Thyroid gland (tissue), 4 donors: ENCODE data around the gene DMWD.

ENCODE experiments used
- CTCF ChIP-seq, 6 experiments: fragments of 200-600 bp in 3 of 6; fragments of 450-650 bp in 3 of 6; sonication (generic) in 3 of 6; IDR thresholded peaks; one replicate each; pipeline ENCODE4 v1.5.1; 2016 to 2019; ENCODE audit warnings: antibody characterized with exemption in 6 of 6, mild to moderate bottlenecking in 2 of 6, inconsistent platforms in 1 of 6, moderate library complexity in 1 of 6
- POLR2A ChIP-seq, 2 donors: fragments of 450-650 bp; IDR thresholded peaks; one replicate each; pipeline ENCODE4 v1.6.1; 2017; ENCODE audit warnings: antibody characterized with exemption in 2 of 2, mild to moderate bottlenecking in 2 of 2, moderate library complexity in 1 of 2

DNA sequence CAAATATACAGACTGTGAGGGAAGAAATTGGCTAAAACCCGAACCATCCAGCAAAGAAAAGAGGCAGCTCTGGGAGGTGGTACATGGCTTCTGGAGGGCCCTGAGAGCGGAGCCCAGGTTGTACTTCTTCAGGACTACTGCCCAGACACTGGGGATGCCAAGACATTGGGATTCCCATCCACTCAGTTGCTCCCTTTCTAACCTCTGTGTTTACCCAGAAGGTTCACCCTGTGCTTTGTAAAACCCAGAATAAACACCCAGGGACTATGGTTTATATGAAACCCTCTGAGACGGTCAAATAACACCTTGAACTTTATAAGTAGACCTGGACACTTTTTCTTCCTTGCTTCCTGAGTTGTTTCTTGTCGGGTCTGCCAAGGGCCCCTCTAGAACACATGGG, 49.7 kb downstream of the DMWD start:
- TF ChIP-seq CTCF (IDR thresholded peaks at IDR 0.05) (no peak), POLR2A (IDR thresholded peaks at IDR 0.05) (no peak)
